IMR-90 (cell line): ENCODE data around the gene VSIG10L2. TPM values are rescaled to one million over a fixed set of nuclear protein-coding genes. Genes with fewer than 3 reads are reported as not detected.

Experiments used
- ATAC-seq: fragments of 200-7000 bp; cut with Tn5 transposase; 2 replicates; pipeline ENCODE4 v1.9.1; 2020; ENCODE audit warnings: low read depth, mild to moderate bottlenecking, moderate library complexity
- BruUV-seq: library from RNA; stranded (reverse); fragments of 400-500 nt; replicated peaks from 2 replicates; lab custom pipeline; 2021; lab: Mats Ljungman, UMichigan
- CTCF ChIA-PET: fragments of 300-600 bp; formaldehyde crosslinking; extraction: SDS; loops from one replicate; lab custom pipeline; 2021; ENCODE audit warnings: antibody characterized with exemption; lab: Yijun Ruan, JAX
- POLR2A ChIA-PET: fragments of 300-600 bp; sonication (Branson Sonifier 250); formaldehyde crosslinking; loops from one replicate; lab custom pipeline; 2022; ENCODE audit warnings: antibody characterized with exemption; ENCODE audit not compliant: unreplicated experiment; lab: Charles Lee
- DNase-seq: peaks from one replicate; pipeline ENCODE4 v3.0.0; 2013
- H2AFZ ChIP-seq: replicated peaks from 2 replicates; pipeline ENCODE3; 2013; ENCODE audit warnings: low read length, mild to moderate bottlenecking; ENCODE audit not compliant: poor library complexity
- H2AK5ac ChIP-seq: 2 replicates; pipeline ENCODE4 v1.6.1; 2013; ENCODE audit warnings: low read depth, low read length, inconsistent platforms
- H2AK9ac ChIP-seq: replicated peaks from 2 replicates; pipeline ENCODE3; 2013; ENCODE audit warnings: mild to moderate bottlenecking, low read depth, low read length, moderate library complexity; ENCODE audit not compliant: poor library complexity
- H2BK120ac ChIP-seq: 2 replicates; pipeline ENCODE4 v1.6.1; 2013; ENCODE audit warnings: low read depth, low read length, inconsistent platforms
- H2BK15ac ChIP-seq: 3 replicates; pipeline ENCODE4 v1.6.1; 2013; ENCODE audit warnings: low read depth, low read length, inconsistent platforms
- H2BK20ac ChIP-seq: 2 replicates; pipeline ENCODE4 v1.6.1; 2013; ENCODE audit warnings: low read depth, mild to moderate bottlenecking, inconsistent platforms, low read length, moderate library complexity
- H2BK5ac ChIP-seq: 2 replicates; pipeline ENCODE4 v1.6.1; 2013; ENCODE audit warnings: mild to moderate bottlenecking, low read depth, low read length, inconsistent platforms; ENCODE audit not compliant: poor library complexity, severe bottlenecking
- H3K14ac ChIP-seq: replicated peaks from 2 replicates; pipeline ENCODE4 v1.6.1; 2013; ENCODE audit warnings: low read depth, low read length, inconsistent platforms
- H3K18ac ChIP-seq: 2 replicates; pipeline ENCODE4 v1.6.1; 2013; ENCODE audit warnings: low read depth, low read length, control low read depth
- H3K23ac ChIP-seq: 2 replicates; pipeline ENCODE4 v1.6.1; 2013; ENCODE audit warnings: low read depth, low read length, inconsistent platforms
- H3K27ac ChIP-seq: 2 replicates; pipeline ENCODE4 v1.5.1; 2013; ENCODE audit warnings: mild to moderate bottlenecking, control low read depth, low read length; ENCODE audit not compliant: insufficient read depth
- H3K27me3 ChIP-seq: 2 replicates; pipeline ENCODE4 v1.6.1; 2013; ENCODE audit warnings: low read length; ENCODE audit not compliant: control insufficient read depth, insufficient read depth
- H3K36me3 ChIP-seq: 2 replicates; pipeline ENCODE4 v1.6.1; 2013; ENCODE audit warnings: low read length, mixed read lengths; ENCODE audit not compliant: control insufficient read depth, insufficient read depth
- H3K4ac ChIP-seq: 2 replicates; pipeline ENCODE4 v1.6.1; 2013; ENCODE audit warnings: low read depth, low read length, inconsistent platforms
- H3K4me1 ChIP-seq: 2 replicates; pipeline ENCODE4 v1.6.1; 2013; ENCODE audit warnings: low read length, mixed read lengths; ENCODE audit not compliant: control insufficient read depth, insufficient read depth
- H3K4me2 ChIP-seq: 2 replicates; pipeline ENCODE4 v1.6.1; 2013; ENCODE audit warnings: low read depth, mild to moderate bottlenecking, control low read depth, low read length, moderate library complexity
- H3K4me3 ChIP-seq: 2 replicates; pipeline ENCODE4 v1.5.1; 2013; ENCODE audit warnings: low read depth, mild to moderate bottlenecking, control low read depth, low read length, moderate library complexity; ENCODE audit not compliant: insufficient read depth
- H3K56ac ChIP-seq: 2 replicates; pipeline ENCODE4 v1.6.1; 2013; ENCODE audit warnings: low read length, inconsistent platforms; ENCODE audit not compliant: insufficient read depth; ENCODE audit errors: extremely low read depth
- H3K79me1 ChIP-seq, 2 experiments: 2 replicates each; pipeline ENCODE4 v1.6.1; 2013; ENCODE audit warnings: low read length in 2 of 2, inconsistent platforms in 1 of 2, low read depth in 1 of 2
- H3K9ac ChIP-seq: 2 replicates; pipeline ENCODE4 v1.6.1; 2013; ENCODE audit warnings: low read depth, low read length, control low read depth
- H3K9me1 ChIP-seq: 2 replicates; pipeline ENCODE4 v1.6.1; 2013; ENCODE audit warnings: low read length, inconsistent platforms; ENCODE audit not compliant: insufficient read depth
- H3K9me3 ChIP-seq: 2 replicates; pipeline ENCODE4 v1.6.1; 2013; ENCODE audit warnings: low read length; ENCODE audit not compliant: control insufficient read depth, insufficient read depth
- H4K20me1 ChIP-seq: 2 replicates; pipeline ENCODE4 v1.6.1; 2013; ENCODE audit warnings: low read length, inconsistent platforms; ENCODE audit not compliant: insufficient read depth
- H4K5ac ChIP-seq: 2 replicates; pipeline ENCODE4 v1.6.1; 2013; ENCODE audit warnings: mild to moderate bottlenecking, low read depth, low read length, control low read depth
- H4K8ac ChIP-seq, 2 experiments: 2 replicates each; pipeline ENCODE4 v1.6.1; 2013; ENCODE audit warnings: low read depth in 2 of 2, low read length in 2 of 2, control low read depth in 1 of 2, inconsistent platforms in 1 of 2
- H4K91ac ChIP-seq: 2 replicates; pipeline ENCODE4 v1.6.1; 2013; ENCODE audit warnings: low read depth, low read length, inconsistent platforms; ENCODE audit not compliant: insufficient read depth
- BHLHE40 ChIP-seq: fragments of 150-350 bp; IDR thresholded peaks from 2 replicates; pipeline ENCODE4 v1.6.1; 2016; ENCODE audit warnings: mild to moderate bottlenecking, low read depth, low read length
- CHD1 ChIP-seq: IDR thresholded peaks from 2 replicates; pipeline ENCODE4 v1.6.1; 2012; ENCODE audit warnings: low read depth, low read length, improper control_type of control experiment
- CTCF ChIP-seq: conservative IDR thresholded peaks from 2 replicates; pipeline ENCODE4 v1.5.1; 2012; ENCODE audit warnings: mild to moderate bottlenecking, low read depth, low read length, improper control_type of control experiment
- ELK1 ChIP-seq: fragments of 150-350 bp; IDR thresholded peaks from 2 replicates; pipeline ENCODE4 v1.6.1; 2016; ENCODE audit warnings: low read depth, mild to moderate bottlenecking, low read length, moderate library complexity, borderline replicate concordance
- FOS ChIP-seq: fragments of 150-350 bp; IDR thresholded peaks from 2 replicates; pipeline ENCODE4 v1.6.1; 2016; ENCODE audit warnings: low read depth, low read length
- MAFK ChIP-seq: IDR thresholded peaks from 2 replicates; pipeline ENCODE4 v1.6.1; 2012; ENCODE audit warnings: low read depth, low read length, improper control_type of control experiment
- MAZ ChIP-seq: IDR thresholded peaks from 2 replicates; pipeline ENCODE4 v1.6.1; 2012; ENCODE audit warnings: low read depth, mild to moderate bottlenecking, low read length, improper control_type of control experiment, moderate library complexity, borderline replicate concordance
- MXI1 ChIP-seq: IDR thresholded peaks from 2 replicates; pipeline ENCODE4 v1.6.1; 2012; ENCODE audit warnings: low read depth, mild to moderate bottlenecking, low read length, moderate library complexity, borderline replicate concordance
- NFE2L2 ChIP-seq: fragments of 150-350 bp; IDR thresholded peaks from 2 replicates; pipeline ENCODE4 v1.6.1; 2016; ENCODE audit warnings: low read depth, mild to moderate bottlenecking, low read length
- POLR2A ChIP-seq: IDR thresholded peaks from 2 replicates; pipeline ENCODE4 v1.6.1; 2012; ENCODE audit warnings: mild to moderate bottlenecking, low read depth, low read length
- RAD21 ChIP-seq: IDR thresholded peaks from 2 replicates; pipeline ENCODE4 v1.6.1; 2012; ENCODE audit warnings: low read length, improper control_type of control experiment
- RCOR1 ChIP-seq: IDR thresholded peaks from 2 replicates; pipeline ENCODE4 v1.6.1; 2012; ENCODE audit warnings: mild to moderate bottlenecking, low read length, improper control_type of control experiment; ENCODE audit not compliant: insufficient replicate concordance
- RFX5 ChIP-seq: IDR thresholded peaks from 2 replicates; pipeline ENCODE4 v1.8.0; 2012; ENCODE audit warnings: low read depth, mild to moderate bottlenecking, low read length, moderate library complexity
- SMC3 ChIP-seq: fragments of 150-350 bp; IDR thresholded peaks from 2 replicates; pipeline ENCODE4 v1.6.1; 2016; ENCODE audit warnings: low read depth, mild to moderate bottlenecking, antibody characterized with exemption, low read length, moderate library complexity
- USF2 ChIP-seq: fragments of 150-350 bp; IDR thresholded peaks from 2 replicates; pipeline ENCODE4 v1.6.1; 2017; ENCODE audit warnings: mild to moderate bottlenecking, antibody characterized with exemption, low read length, low read depth
- WGBS, 2 experiments: methylation state at CpG; one replicate each; pipeline versions ENCODE4 v1.1.5 to v1.1.7; 2013; ENCODE audit warnings: missing lambda C conversion rate in 2 of 2; ENCODE audit not compliant: insufficient read length in 1 of 2; ENCODE audit errors: extremely low coverage in 2 of 2; 5-methylcytosine and 5-hydroxymethylcytosine counted together
- dilution Hi-C: fragments of 300-500 bp; cut with HindIII; formaldehyde crosslinking; loops from one replicate; pipeline ENCODE4 v1.14.3; 2018; ENCODE audit warnings: low sequenced_read_pairs; ENCODE audit not compliant: unreplicated experiment
- in situ Hi-C: fragments of 300-500 bp; cut with MboI; formaldehyde crosslinking; loops from 3 replicates; pipeline ENCODE4 v1.14.3; 2019; ENCODE audit warnings: low sequenced_read_pairs, inconsistent platforms, mixed read lengths
- intact Hi-C: fragments of 100-400 bp; cut with micrococcal nuclease; formaldehyde crosslinking; loops from 2 replicates; pipeline ENCODE4 v1.10.0; 2022
- polyA plus RNA-seq, 3 experiments: library from polyadenylated mRNA; depleted of rRNA; stranded (reverse); fragments of >200 nt; gene quantifications; 2 replicates each; pipeline ENCODE4 v1.2.3, GENCODE V29; 2012; ENCODE audit warnings: low replicate concordance in 1 of 3
- total RNA-seq: library from RNA; depleted of rRNA; stranded (reverse); fragments of >200 nt; gene quantifications from 2 replicates; pipeline ENCODE4 v1.2.3, GENCODE V29; 2012

The VSIG10L2 gene
- total and polyA plus RNA-seq, 2 of the 4 experiments (the other 2 are of a cell fraction), result under 0.01 TPM; not detected in 1

GRCh38 chr11:125950696-125951651, 5.1 kb downstream of the VSIG10L2 start:
- POLR2A ChIA-PET, result no interaction called here
- Histone ChIP-seq H3K4me1 (no peaks in the 10 kb centered on the region), H2AFZ (no peak overlapping the region), H2BK15ac (no peak overlapping the region), H4K5ac (no peak overlapping the region), H2BK20ac (no peak overlapping the region), H2BK5ac (no peak overlapping the region), H3K9me3 (no peaks in the 10 kb centered on the region), H3K27ac (no peak overlapping the region), H3K4me3 (no peak overlapping the region), H3K9ac (no peak overlapping the region), H3K4ac (no peak overlapping the region), H3K18ac (no peak overlapping the region), H3K36me3 (no peaks in the 10 kb centered on the region), H3K23ac (no peak overlapping the region), H4K20me1 (no peaks in the 10 kb centered on the region), H2BK120ac (no peak overlapping the region), H3K79me1 (no peaks in the 10 kb centered on the region), H3K4me2 (no peak overlapping the region), H4K91ac (no peak overlapping the region), H4K8ac (no peak overlapping the region), H3K14ac (no peak overlapping the region), H3K27me3 (peaks cover 6% of the 10 kb centered on the region), H3K56ac (no peak overlapping the region), H3K9me1 (no peaks in the 10 kb centered on the region), H2AK5ac (no peak overlapping the region), H2AK9ac (no peak overlapping the region)
- no TSS peak for BruUV-seq
- intact Hi-C loops (no loop called here), in situ Hi-C loops (no loop called here), dilution Hi-C loops (no loop called here)
- WGBS, 2 experiments, result 87% methylated on average over 5 of the region's 15 CpGs; no CpG with 5 or more reads in 1 of the 2 experiments
- DNase-seq (peak; percentile 58), ATAC-seq (no peak)
- CTCF ChIA-PET, result no interaction called here
- TF ChIP-seq POLR2A, result no peak
- TF ChIP-seq SMC3, result no peak
- TF ChIP-seq RFX5, result no peak
- TF ChIP-seq MAZ, result no peak
- TF ChIP-seq FOS, result no peak
- no peak for TF ChIP-seq MAFK
- no peak for TF ChIP-seq MXI1
- no peak for TF ChIP-seq CTCF
- no peak for TF ChIP-seq RAD21
- no peak for TF ChIP-seq USF2
- no peak for TF ChIP-seq ELK1
- TF ChIP-seq NFE2L2, result no peak
- TF ChIP-seq BHLHE40, result no peak
- no peak for TF ChIP-seq CHD1
- TF ChIP-seq RCOR1, result no peak
